ENCODE measurements around the gene NKX3-2.
"Not testable (repeated sequence)": the region's sequence is repeated elsewhere in the genome, so short reads cannot be mapped to it uniquely, and the experiment has no call there.

The NKX3-2 gene
- 0 to 0.07 (median 0) reads per million in 9 experiments for total RNA-seq

- ATAC-seq (replicated peaks) (no peak), DNase-seq (no peak)
- Mint-ChIP-seq H3K36me3 (ENCODE audit: insufficient read depth) (peaks cover 19% of the 10 kb centered on the region), H3K27ac (no peak within 1 kb of the TSS), H3K4me3 (peak within 1 kb of the TSS; percentile 80 to 83), H3K9me3 (no peaks in the 10 kb centered on the region), H3K4me1 (ENCODE audit: low read depth in 2 of 2) (peaks cover 26 to 27% of the 10 kb centered on the region in 2 donors), H3K27me3 (peaks cover 73 to 88% of the 10 kb centered on the region in 2 donors)
Observed at GRCh38 chr4:13543839-13544605, at the start of gene NKX3-2. TSS of gene NKX3-2 (minus strand) at chr4:13544508. CDS start at chr4:13544414, 94 bp downstream.

GRCh38 chr4:13592220-13592619 is 47.9 kb upstream of the NKX3-2 start:
- Mint-ChIP-seq H3K27ac (no peak overlapping the region), H3K9me3 (no peaks in the 10 kb centered on the region), H3K27me3 (no peaks in the 10 kb centered on the region), H3K4me1 (ENCODE audit: low read depth in 2 of 2) (no peaks in the 10 kb centered on the region), H3K36me3 (ENCODE audit: insufficient read depth) (peaks cover 57% of the 10 kb centered on the region), H3K4me3 (no peak overlapping the region)
- DNase-seq, result no peak
- no peak for ATAC-seq (replicated peaks)

GRCh38 chr4:13590766-13591165 is 46.5 kb upstream of the NKX3-2 start:
- Mint-ChIP-seq H3K4me3 (no peak overlapping the region), H3K27ac (no peak overlapping the region), H3K9me3 (no peaks in the 10 kb centered on the region), H3K27me3 (no peaks in the 10 kb centered on the region), H3K4me1 (ENCODE audit: low read depth in 2 of 2) (no peaks in the 10 kb centered on the region), H3K36me3 (ENCODE audit: insufficient read depth) (peaks cover 61% of the 10 kb centered on the region)
- DNase-seq (no peak), ATAC-seq (replicated peaks) (no peak)

- peaks cover 54% of the 10 kb centered on the region for H3K36me3 Mint-ChIP-seq (ENCODE audit: insufficient read depth)
- H3K4me3 Mint-ChIP-seq, result no peak overlapping the region
- DNase-seq (no peak), ATAC-seq (replicated peaks) (no peak)
- peak overlapping the region in 1 of 2 donors; percentile 28 for H3K27ac Mint-ChIP-seq
- H3K27me3 Mint-ChIP-seq, result no peaks in the 10 kb centered on the region
- H3K9me3 Mint-ChIP-seq, result no peaks in the 10 kb centered on the region
- peaks cover 0 to 3% of the 10 kb centered on the region in 2 donors for H3K4me1 Mint-ChIP-seq (ENCODE audit: low read depth in 2 of 2)
Observed at GRCh38 chr4:13588954-13589353, 44.6 kb upstream of the NKX3-2 start.

GRCh38 chr4:13584481-13584880 is 40.2 kb upstream of the NKX3-2 start:
- no peak for DNase-seq
- H3K36me3 Mint-ChIP-seq (ENCODE audit: insufficient read depth), result peaks cover 75% of the 10 kb centered on the region
- H3K27me3 Mint-ChIP-seq, result no peaks in the 10 kb centered on the region

GRCh38 chr4:13580036-13580435 is 35.7 kb upstream of the NKX3-2 start:
- DNase-seq (no peak), ATAC-seq (replicated peaks) (no peak)
- Mint-ChIP-seq H3K27ac (peak overlapping the region in 1 of 2 donors; percentile 77), H3K36me3 (ENCODE audit: insufficient read depth) (peaks cover 84% of the 10 kb centered on the region), H3K27me3 (no peaks in the 10 kb centered on the region), H3K4me3 (no peak overlapping the region), H3K4me1 (ENCODE audit: low read depth in 2 of 2) (peaks cover 0 to 4% of the 10 kb centered on the region in 2 donors), H3K9me3 (no peaks in the 10 kb centered on the region)

More at GRCh38 chr4:13584481-13584880, 40.2 kb upstream of the NKX3-2 start:
- Mint-ChIP-seq H3K4me3 (no peak overlapping the region), H3K27ac (no peak overlapping the region), H3K9me3 (no peaks in the 10 kb centered on the region), H3K4me1 (ENCODE audit: low read depth in 2 of 2) (peaks cover 0 to 4% of the 10 kb centered on the region in 2 donors)
- no peak for ATAC-seq (replicated peaks)

GRCh38 chr4:13577660-13578059 is 33.4 kb upstream of the NKX3-2 start:
- no peak overlapping the region for H3K4me3 Mint-ChIP-seq
- no peak overlapping the region for H3K27ac Mint-ChIP-seq
- no peak for DNase-seq
- no peaks in the 10 kb centered on the region for H3K27me3 Mint-ChIP-seq
- no peak for ATAC-seq (replicated peaks)
- no peaks in the 10 kb centered on the region for H3K9me3 Mint-ChIP-seq
- H3K36me3 Mint-ChIP-seq (ENCODE audit: insufficient read depth), result peaks cover 85% of the 10 kb centered on the region
- no peaks in the 10 kb centered on the region for H3K4me1 Mint-ChIP-seq (ENCODE audit: low read depth in 2 of 2)

GRCh38 chr4:13570916-13571315 is 26.6 kb upstream of the NKX3-2 start:
- peaks cover 46% of the 10 kb centered on the region for H3K36me3 Mint-ChIP-seq (ENCODE audit: insufficient read depth)

GRCh38 chr4:13567125-13567524 is 22.8 kb upstream of the NKX3-2 start:
- H3K4me1 Mint-ChIP-seq (ENCODE audit: low read depth in 2 of 2), result no peaks in the 10 kb centered on the region
- H3K36me3 Mint-ChIP-seq (ENCODE audit: insufficient read depth), result peaks cover 16% of the 10 kb centered on the region
- ATAC-seq (replicated peaks), result no peak
- no peak for DNase-seq
- no peaks in the 10 kb centered on the region for H3K27me3 Mint-ChIP-seq
- H3K4me3 Mint-ChIP-seq, result no peak overlapping the region
- H3K9me3 Mint-ChIP-seq, result no peaks in the 10 kb centered on the region
- H3K27ac Mint-ChIP-seq, result no peak overlapping the region

More at GRCh38 chr4:13570916-13571315, 26.6 kb upstream of the NKX3-2 start:
- Mint-ChIP-seq H3K27me3 (no peaks in the 10 kb centered on the region), H3K4me3 (no peak overlapping the region), H3K27ac (peak overlapping the region in 1 of 2 donors; percentile 10), H3K9me3 (no peaks in the 10 kb centered on the region), H3K4me1 (ENCODE audit: low read depth in 2 of 2) (no peaks in the 10 kb centered on the region)
- no peak for ATAC-seq (replicated peaks)
- DNase-seq, result no peak

GRCh38 chr4:13562876-13563275 is 18.6 kb upstream of the NKX3-2 start:
- Mint-ChIP-seq H3K4me1 (ENCODE audit: low read depth in 2 of 2) (no peaks in the 10 kb centered on the region), H3K4me3 (no peak overlapping the region), H3K27me3 (peaks cover 0 to 23% of the 10 kb centered on the region in 2 donors), H3K9me3 (no peaks in the 10 kb centered on the region), H3K27ac (no peak overlapping the region), H3K36me3 (ENCODE audit: insufficient read depth) (peaks cover 5% of the 10 kb centered on the region)
- ATAC-seq (replicated peaks) (no peak), DNase-seq (no peak)

GRCh38 chr4:13561673-13562072 is 17.4 kb upstream of the NKX3-2 start:
- Mint-ChIP-seq H3K4me3 (no peak overlapping the region), H3K27me3 (peaks cover 9 to 33% of the 10 kb centered on the region in 2 donors), H3K27ac (no peak overlapping the region), H3K4me1 (ENCODE audit: low read depth in 2 of 2) (no peaks in the 10 kb centered on the region), H3K9me3 (no peaks in the 10 kb centered on the region), H3K36me3 (ENCODE audit: insufficient read depth) (peaks cover 5% of the 10 kb centered on the region)
- DNase-seq (no peak), ATAC-seq (replicated peaks) (no peak)

- H3K4me3 Mint-ChIP-seq; H3K4me1 Mint-ChIP-seq (ENCODE audit: low read depth in 2 of 2); DNase-seq; H3K36me3 Mint-ChIP-seq (ENCODE audit: insufficient read depth); ATAC-seq (replicated peaks); H3K27ac Mint-ChIP-seq; H3K9me3 Mint-ChIP-seq: not testable (repeated sequence)
- H3K27me3 Mint-ChIP-seq, result peaks cover 12 to 37% of the 10 kb centered on the region in 2 donors
Observed at GRCh38 chr4:13560111-13560510, 15.8 kb upstream of the NKX3-2 start.

GRCh38 chr4:13559413-13559812 is 15.1 kb upstream of the NKX3-2 start:
- Mint-ChIP-seq H3K9me3 (no peaks in the 10 kb centered on the region), H3K4me1 (ENCODE audit: low read depth in 2 of 2) (no peaks in the 10 kb centered on the region), H3K4me3 (no peak overlapping the region), H3K27me3 (peaks cover 14 to 37% of the 10 kb centered on the region in 2 donors), H3K27ac (no peak overlapping the region), H3K36me3 (ENCODE audit: insufficient read depth) (no peaks in the 10 kb centered on the region)
- DNase-seq (no peak), ATAC-seq (replicated peaks) (no peak)

- Mint-ChIP-seq H3K9me3 (no peaks in the 10 kb centered on the region), H3K4me3 (no peak overlapping the region), H3K27ac (no peak overlapping the region), H3K27me3 (peaks cover 20 to 40% of the 10 kb centered on the region in 2 donors), H3K4me1 (ENCODE audit: low read depth in 2 of 2) (no peaks in the 10 kb centered on the region), H3K36me3 (ENCODE audit: insufficient read depth) (no peaks in the 10 kb centered on the region)
- ATAC-seq (replicated peaks), result no peak
- DNase-seq, result no peak
Observed at GRCh38 chr4:13558881-13559280, 14.6 kb upstream of the NKX3-2 start.
